Measurements from ENCODE around the gene NAP1L4. TPM values are rescaled to one million over a fixed set of nuclear protein-coding genes. Genes with fewer than 3 reads are reported as not detected.

NAP1L4 gene
- polyA plus RNA-seq, 1 of the 3 experiments (the other 2 are of a cell fraction), result 104 TPM

DNA sequence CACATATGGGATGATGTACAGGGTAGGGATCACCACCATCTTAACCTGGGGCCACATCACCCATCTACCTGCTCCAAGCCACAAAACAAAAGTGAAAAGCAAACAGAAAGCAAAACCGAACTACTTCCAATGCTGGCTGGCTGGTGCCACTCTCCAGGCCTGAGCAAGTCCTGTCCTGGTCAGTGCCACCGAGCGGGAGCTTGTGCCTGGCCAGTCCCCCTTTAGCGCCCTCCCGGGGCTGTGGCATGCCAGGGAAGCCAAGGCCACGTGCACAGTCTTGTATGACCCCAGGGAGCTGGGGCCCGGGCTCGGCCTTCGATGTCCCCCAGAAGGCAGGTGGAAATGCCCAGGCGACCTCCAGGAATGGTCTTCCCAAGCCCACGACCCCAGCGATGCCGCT, 17.9 kb upstream of the NAP1L4 start:
- TF ChIP-seq GATA2 (CRISPR knock-in tag; IDR thresholded peaks at IDR 0.05), result no peak
- no peak for TF ChIP-seq NRF1 (IDR thresholded peaks at IDR 0.05; ENCODE audit: low read depth, low read length)
- no peak for TF ChIP-seq TEAD4 (IDR thresholded peaks at IDR 0.05; ENCODE audit: borderline replicate concordance, insufficient read depth)
- no peak for TF ChIP-seq YY1 (IDR thresholded peaks at IDR 0.05; ENCODE audit: low read depth)
- no peak for TF ChIP-seq SIN3A (IDR thresholded peaks at IDR 0.05; ENCODE audit: borderline replicate concordance, low read depth, low read length)
- TF ChIP-seq, protein P1, sequence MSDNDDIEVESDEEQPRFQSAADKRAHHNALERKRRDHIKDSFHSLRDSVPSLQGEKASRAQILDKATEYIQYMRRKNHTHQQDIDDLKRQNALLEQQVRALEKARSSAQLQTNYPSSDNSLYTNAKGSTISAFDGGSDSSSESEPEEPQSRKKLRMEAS (IDR thresholded peaks at IDR 0.05; ENCODE audit: low read depth), result no peak
- H3K79me2 ChIP-seq (ENCODE audit: insufficient read depth), result no peaks in the 10 kb centered on the region
- CTCF ChIA-PET, result interaction anchor here (1.4 kb wide), 1 partner anchor 82 kb away, joined by 6 read pairs; no protein-coding TSS in a partner anchor
- H3K4me1 ChIP-seq (ENCODE audit: control insufficient read depth in 1 of 2, insufficient read depth in 2 of 2, low read depth in 1 of 2, low read length in 1 of 2), result peaks cover 0 to 1% of the 10 kb centered on the region in 2 experiments; a peak in 1 of 4 replicates
- H3K9me3 ChIP-seq, result no peaks in the 10 kb centered on the region
- no peaks in the 10 kb centered on the region for H3K9me2 ChIP-seq
- no peak for DNase-seq
- no peak overlapping the region for H3K9ac ChIP-seq
- no peaks in the 10 kb centered on the region for H4K20me1 ChIP-seq (ENCODE audit: insufficient read depth)
- H3F3A ChIP-seq (replicated peaks; ENCODE audit: insufficient read depth), result no peaks in the 10 kb centered on the region
- no peak overlapping the region for H3K4me2 ChIP-seq
- H3K27me3 ChIP-seq (ENCODE audit: insufficient read depth), result no peaks in the 10 kb centered on the region
- POLR2A ChIA-PET, result no interaction called here
- H3K27ac ChIP-seq (ENCODE audit: low read depth in 2 of 2, low read length in 1 of 2), result no peak overlapping the region
- peaks cover 30 to 62% of the 10 kb centered on the region in 2 experiments for H3K36me3 ChIP-seq (replicated peaks in 1 of 2; ENCODE audit: control insufficient read depth in 1 of 2, insufficient read depth in 2 of 2, low read length in 1 of 2)
- no peak overlapping the region for H2AFZ ChIP-seq (ENCODE audit: low read depth)
- H3K4me3 ChIP-seq (ENCODE audit: low read depth in 2 of 2, low read length in 1 of 2), result no peak overlapping the region
- 86% methylated on average over 10 of the region's 13 CpGs for WGBS (ENCODE audit: low lambda C conversion rate)

- Histone ChIP-seq H3K4me2 (no peak overlapping the region), H3K9me3 (no peaks in the 10 kb centered on the region), H3K27me3 (ENCODE audit: insufficient read depth) (no peaks in the 10 kb centered on the region), H3K79me2 (ENCODE audit: insufficient read depth) (no peaks in the 10 kb centered on the region), H3K9me2 (no peaks in the 10 kb centered on the region), H3K4me3 (ENCODE audit: low read depth in 2 of 2, low read length in 1 of 2) (no peak overlapping the region), H3F3A (replicated peaks; ENCODE audit: insufficient read depth) (no peaks in the 10 kb centered on the region), H3K4me1 (ENCODE audit: control insufficient read depth in 1 of 2, insufficient read depth in 2 of 2, low read depth in 1 of 2, low read length in 1 of 2) (no peaks in the 10 kb centered on the region; a peak in 1 of 4 replicates), H3K36me3 (replicated peaks in 1 of 2; ENCODE audit: control insufficient read depth in 1 of 2, insufficient read depth in 2 of 2, low read length in 1 of 2) (peaks cover 26 to 59% of the 10 kb centered on the region in 2 experiments), H4K20me1 (ENCODE audit: insufficient read depth) (no peaks in the 10 kb centered on the region), H3K27ac (ENCODE audit: low read depth in 2 of 2, low read length in 1 of 2) (no peak overlapping the region), H3K9ac (no peak overlapping the region), H2AFZ (ENCODE audit: low read depth) (no peak overlapping the region)
- no peak for DNase-seq
- 94% methylated on average over 5 of the region's 5 CpGs for WGBS (ENCODE audit: low lambda C conversion rate)
- TF ChIP-seq POLR2AphosphoS5 (IDR thresholded peaks at IDR 0.05; ENCODE audit: low read depth, low read length) (no peak), FOSL2 (IDR thresholded peaks at IDR 0.05; ENCODE audit: borderline replicate concordance, low read depth) (no peak), TEAD4 (IDR thresholded peaks at IDR 0.05; ENCODE audit: borderline replicate concordance, insufficient read depth) (no peak)
- TF ChIP-seq, protein P1 (IDR thresholded peaks at IDR 0.05; ENCODE audit: low read depth), result no peak
- CTCF ChIA-PET, result interaction anchor here (1.4 kb wide), 1 partner anchor 82 kb away, joined by 6 read pairs; no protein-coding TSS in a partner anchor
- POLR2A ChIA-PET, result interaction anchor here (0.9 kb wide), 1 partner anchor 15 kb away, joined by 3 read pairs; no protein-coding TSS in a partner anchor
Observed at GRCh38 chr11:3009481-3009880, 17.4 kb upstream of the NAP1L4 start.

- Histone ChIP-seq H3K4me1 (ENCODE audit: control insufficient read depth in 1 of 2, insufficient read depth in 2 of 2, low read depth in 1 of 2, low read length in 1 of 2) (peaks cover 0 to 3% of the 10 kb centered on the region in 2 experiments; a peak in 1 of 4 replicates), H3K9ac (no peak overlapping the region), H3K9me2 (no peaks in the 10 kb centered on the region), H3K4me3 (ENCODE audit: low read depth in 2 of 2, low read length in 1 of 2) (no peak overlapping the region), H3K27me3 (ENCODE audit: insufficient read depth) (no peaks in the 10 kb centered on the region), H3K4me2 (no peak overlapping the region), H3K36me3 (replicated peaks in 1 of 2; ENCODE audit: control insufficient read depth in 1 of 2, insufficient read depth in 2 of 2, low read length in 1 of 2) (peaks cover 20 to 59% of the 10 kb centered on the region in 2 experiments), H3K9me3 (no peaks in the 10 kb centered on the region), H4K20me1 (ENCODE audit: insufficient read depth) (no peaks in the 10 kb centered on the region), H3K27ac (ENCODE audit: low read depth in 2 of 2, low read length in 1 of 2) (no peak overlapping the region), H2AFZ (ENCODE audit: low read depth) (no peak overlapping the region), H3K79me2 (ENCODE audit: insufficient read depth) (no peaks in the 10 kb centered on the region), H3F3A (replicated peaks; ENCODE audit: insufficient read depth) (no peaks in the 10 kb centered on the region)
- no peak for TF ChIP-seq FOSL2 (IDR thresholded peaks at IDR 0.05; ENCODE audit: borderline replicate concordance, low read depth)
- no peak for TF ChIP-seq ZBTB33 (IDR thresholded peaks at IDR 0.05; ENCODE audit: borderline replicate concordance, low read depth)
- no peak for TF ChIP-seq FOXM1 (IDR thresholded peaks at IDR 0.05; ENCODE audit: low read depth)
- no peak for TF ChIP-seq JUND (IDR thresholded peaks at IDR 0.05)
- TF ChIP-seq YY1 (IDR thresholded peaks at IDR 0.05; ENCODE audit: low read depth), result no peak
- TF ChIP-seq CHD2 (IDR thresholded peaks at IDR 0.05; ENCODE audit: low read length, partially characterized antibody), result no peak
- TF ChIP-seq, protein P2, sequence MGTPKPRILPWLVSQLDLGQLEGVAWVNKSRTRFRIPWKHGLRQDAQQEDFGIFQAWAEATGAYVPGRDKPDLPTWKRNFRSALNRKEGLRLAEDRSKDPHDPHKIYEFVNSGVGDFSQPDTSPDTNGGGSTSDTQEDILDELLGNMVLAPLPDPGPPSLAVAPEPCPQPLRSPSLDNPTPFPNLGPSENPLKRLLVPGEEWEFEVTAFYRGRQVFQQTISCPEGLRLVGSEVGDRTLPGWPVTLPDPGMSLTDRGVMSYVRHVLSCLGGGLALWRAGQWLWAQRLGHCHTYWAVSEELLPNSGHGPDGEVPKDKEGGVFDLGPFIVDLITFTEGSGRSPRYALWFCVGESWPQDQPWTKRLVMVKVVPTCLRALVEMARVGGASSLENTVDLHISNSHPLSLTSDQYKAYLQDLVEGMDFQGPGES (IDR thresholded peaks at IDR 0.05; ENCODE audit: low read depth, low read length), result no peak
- no peak for TF ChIP-seq GATA2 (CRISPR knock-in tag; IDR thresholded peaks at IDR 0.05)
- no peak for TF ChIP-seq SIN3A (IDR thresholded peaks at IDR 0.05; ENCODE audit: borderline replicate concordance, low read depth, low read length)
- TF ChIP-seq, protein P3, sequence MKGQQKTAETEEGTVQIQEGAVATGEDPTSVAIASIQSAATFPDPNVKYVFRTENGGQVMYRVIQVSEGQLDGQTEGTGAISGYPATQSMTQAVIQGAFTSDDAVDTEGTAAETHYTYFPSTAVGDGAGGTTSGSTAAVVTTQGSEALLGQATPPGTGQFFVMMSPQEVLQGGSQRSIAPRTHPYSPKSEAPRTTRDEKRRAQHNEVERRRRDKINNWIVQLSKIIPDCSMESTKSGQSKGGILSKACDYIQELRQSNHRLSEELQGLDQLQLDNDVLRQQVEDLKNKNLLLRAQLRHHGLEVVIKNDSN (IDR thresholded peaks at IDR 0.05; ENCODE audit: borderline replicate concordance, low read depth), result no peak
- no peak for TF ChIP-seq EZH2phosphoT487 (IDR thresholded peaks at IDR 0.05; ENCODE audit: borderline replicate concordance, low read depth)
- WGBS (ENCODE audit: low lambda C conversion rate), result 100% methylated on average over 3 of the region's 9 CpGs
- DNase-seq, result no peak
- ChIA-PET CTCF (interaction anchor here (1.1 to 1.4 kb wide), 2 partner anchors 13 to 83 kb away, joined by 3 to 6 read pairs; no protein-coding TSS in a partner anchor), POLR2A (interaction anchor here (0.9 kb wide), 1 partner anchor 14 kb away, joined by 3 read pairs; no protein-coding TSS in a partner anchor)
Observed at GRCh38 chr11:3008746-3009336, 16.7 kb upstream of the NAP1L4 start.

All from SK-N-SH (cell line).